ENCODE results near the gene NTPCR.
A peak's percentile ranks its signal among the peaks of the same experiment; 100 is the strongest.
"Not testable (repeated sequence)": the region's sequence is repeated elsewhere in the genome, so short reads cannot be mapped to it uniquely, and the experiment has no call there.

Gene NTPCR, protein sequence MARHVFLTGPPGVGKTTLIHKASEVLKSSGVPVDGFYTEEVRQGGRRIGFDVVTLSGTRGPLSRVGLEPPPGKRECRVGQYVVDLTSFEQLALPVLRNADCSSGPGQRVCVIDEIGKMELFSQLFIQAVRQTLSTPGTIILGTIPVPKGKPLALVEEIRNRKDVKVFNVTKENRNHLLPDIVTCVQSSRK

DNA sequence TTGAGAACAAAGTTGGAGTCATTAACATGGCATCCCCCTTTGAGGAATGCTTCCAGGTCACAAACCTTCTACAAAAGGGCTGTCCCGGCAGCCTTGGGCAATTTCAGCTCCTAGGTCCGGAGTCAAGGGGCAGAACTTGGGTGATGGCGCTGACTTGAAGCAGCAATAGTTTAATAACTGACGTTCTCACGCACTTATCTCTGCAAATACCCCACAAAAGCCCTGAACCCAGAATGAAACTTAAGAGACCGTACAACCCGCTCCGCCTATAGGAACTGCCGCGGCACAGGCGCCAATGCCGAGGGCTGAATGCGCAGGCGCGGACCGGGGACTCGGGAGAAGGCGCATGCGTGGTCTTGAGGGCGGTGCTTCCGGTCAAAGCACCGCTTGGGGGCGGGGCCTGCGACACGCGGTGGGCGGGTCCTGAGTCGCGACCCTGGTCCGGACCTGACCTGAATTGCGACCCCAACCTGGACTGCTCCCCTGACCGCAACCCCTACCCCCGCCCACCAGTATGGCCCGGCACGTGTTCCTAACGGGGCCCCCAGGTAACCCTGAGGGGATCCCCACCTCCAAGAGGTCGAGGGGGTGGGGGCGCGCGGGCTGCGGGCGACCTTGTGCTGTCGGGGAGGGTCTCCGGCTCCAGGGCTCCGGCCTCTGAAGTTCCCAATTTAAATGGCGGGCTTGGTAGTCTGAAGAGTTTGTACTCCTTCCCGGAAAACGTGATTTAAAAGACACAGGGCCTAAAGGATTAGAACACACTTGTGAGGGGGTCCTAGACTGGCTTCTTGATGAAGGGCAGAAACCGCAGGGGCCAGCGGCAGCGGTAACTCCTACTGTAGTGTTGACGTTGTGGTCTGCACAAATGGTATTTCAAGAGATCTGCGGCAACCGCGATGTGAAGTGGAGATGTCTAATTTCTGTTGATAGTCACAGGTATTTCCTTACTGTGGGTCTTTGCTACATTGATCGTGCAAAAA is at the start of gene NTPCR:
Gene NTPCR, plus strand, starts transcription at position 415 of the 980 bp plus-strand sequence. Its CDS starts 100 bp downstream, at position 515.
- DNase-seq = peak; percentile 98

DNA sequence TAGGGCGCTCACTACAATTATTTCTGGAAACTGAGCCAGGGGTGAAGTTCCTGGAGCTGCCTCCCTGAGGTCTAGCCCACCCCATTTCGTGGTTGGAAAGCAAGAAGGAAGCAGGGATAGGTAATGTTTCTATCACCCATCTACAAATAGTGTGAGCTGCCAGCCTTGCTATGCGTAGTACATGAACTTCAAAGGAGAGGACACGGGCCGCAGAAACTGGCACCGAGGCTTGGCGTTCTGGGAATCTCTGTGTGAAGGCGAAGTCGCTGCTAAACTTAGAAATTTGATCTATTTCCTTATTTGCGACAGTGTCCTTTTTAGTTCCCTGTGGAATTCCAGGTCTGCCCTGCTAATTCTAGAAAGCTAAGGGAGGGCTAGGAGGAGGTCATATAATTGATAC is 49.6 kb upstream of the NTPCR start:
- DNase-seq = no peak

DNA sequence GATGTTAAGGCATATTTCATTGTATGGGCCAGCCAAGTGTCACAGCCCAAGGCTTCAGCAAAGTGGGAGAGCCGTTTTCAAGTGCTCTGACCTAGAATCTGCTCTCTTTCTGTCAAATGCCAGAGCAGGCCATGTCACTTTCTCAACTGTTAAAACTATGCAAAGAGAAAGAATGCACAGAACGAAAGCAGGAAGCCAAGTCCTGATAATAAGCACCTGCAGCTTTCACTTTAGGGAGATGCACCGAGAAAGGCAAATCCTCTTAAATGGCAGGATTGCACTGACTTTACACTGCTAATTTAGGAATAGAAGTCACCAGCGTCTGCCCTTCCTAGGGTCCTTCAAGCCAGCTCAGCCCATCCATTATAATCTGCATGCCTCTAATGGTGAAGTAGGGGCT is 49.2 kb upstream of the NTPCR start:
- peak; percentile 52 for DNase-seq

GRCh38 chr1:232902774-232903350 is 47.5 kb upstream of the NTPCR start:
- DNase-seq = no peak

- no peak for DNase-seq
Measured at GRCh38 chr1:232904131-232904530, 46.3 kb upstream of the NTPCR start.

DNA sequence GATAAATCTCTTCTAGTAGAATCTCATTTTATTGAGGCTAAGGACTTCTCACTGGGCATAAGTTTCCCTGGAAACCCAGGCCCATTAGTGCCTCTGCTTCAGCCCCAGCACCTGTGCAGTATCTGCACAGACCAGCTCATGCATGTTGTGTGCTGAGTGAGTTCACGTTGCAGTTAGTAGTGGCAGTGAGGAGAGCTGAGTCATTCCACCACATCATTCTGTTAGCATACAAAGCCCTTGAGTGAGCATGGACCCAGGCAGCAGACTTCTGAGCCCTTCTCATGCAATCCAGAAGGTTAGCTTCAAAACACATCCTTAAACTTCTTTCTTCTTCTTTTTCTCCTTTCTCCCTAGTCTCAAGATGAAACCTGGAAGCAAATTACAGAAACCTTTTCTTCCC is 45.8 kb upstream of the NTPCR start:
- no peak for DNase-seq

DNA sequence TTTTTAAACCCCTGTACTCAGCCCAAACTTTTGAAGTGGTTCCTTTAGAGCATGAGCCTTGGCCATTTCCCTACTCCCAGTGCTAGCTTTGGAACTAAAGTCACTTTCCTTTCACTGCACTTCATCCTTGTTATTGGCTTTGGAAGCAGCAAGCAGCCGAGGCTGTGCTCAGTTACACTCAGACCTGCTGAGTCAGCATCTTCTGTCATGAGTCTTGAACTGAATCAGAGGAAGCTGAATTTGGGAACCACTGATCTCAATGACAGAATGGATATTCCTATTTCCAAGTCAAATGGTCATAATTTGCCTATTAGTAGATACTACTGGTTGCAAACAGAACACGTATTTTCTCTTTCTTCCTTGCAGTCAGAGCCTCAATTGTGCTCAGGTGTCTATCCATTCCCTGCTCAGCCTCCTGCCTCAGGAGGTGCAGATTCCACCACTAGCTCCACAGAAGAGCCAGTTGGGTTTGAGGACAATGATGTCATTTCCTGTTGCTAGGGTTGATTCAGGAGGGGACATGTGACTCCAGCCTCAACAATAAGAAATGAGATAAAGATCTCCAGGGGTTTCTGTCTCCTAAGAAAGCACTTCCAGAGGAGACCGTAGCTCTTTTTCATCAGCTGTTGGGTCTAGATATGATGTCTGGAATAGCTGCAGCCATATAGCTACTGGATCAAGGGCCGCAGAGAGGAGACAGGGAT is 44.9 kb upstream of the NTPCR start:
- DNase-seq = no peak

DNA sequence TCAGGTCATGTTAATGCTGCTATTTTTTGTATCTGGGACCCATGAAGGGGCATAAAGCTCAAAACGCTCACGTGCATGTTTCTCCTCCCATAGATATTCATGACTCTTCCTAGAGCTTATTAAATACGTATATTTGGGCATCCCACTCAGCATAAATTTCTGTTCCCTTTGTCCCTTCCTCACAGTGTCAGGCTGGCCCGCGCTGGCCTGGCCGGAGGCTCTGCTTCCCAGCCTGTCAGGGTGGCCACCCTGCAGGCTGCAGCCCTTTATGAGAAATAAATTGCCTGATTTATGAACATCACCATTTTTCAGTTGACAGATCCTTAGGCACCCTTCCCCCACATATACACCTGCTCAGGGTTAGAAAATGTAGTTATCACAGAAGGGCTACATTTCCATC is 44.0 kb upstream of the NTPCR start:
- no peak for DNase-seq

DNA sequence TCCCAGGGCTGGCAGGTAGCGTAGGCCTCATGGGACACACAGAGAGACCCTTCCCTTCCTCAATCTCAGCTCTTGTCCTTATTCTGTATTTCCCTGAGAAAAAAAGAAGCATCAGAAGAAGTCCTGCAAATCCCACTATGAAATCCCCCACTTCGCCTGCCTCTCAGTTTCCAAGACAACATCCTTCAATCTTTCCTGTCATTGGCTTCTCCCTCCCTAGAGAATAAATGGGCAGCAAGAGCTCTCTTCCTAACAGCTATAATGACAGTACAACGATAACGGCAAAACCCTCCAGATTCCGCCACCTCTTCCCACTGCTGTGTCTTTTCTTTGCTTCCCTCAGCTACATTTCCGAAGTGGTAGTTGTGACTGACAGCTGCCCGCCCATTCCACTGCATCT is 41.6 kb upstream of the NTPCR start:
- no peak for DNase-seq

GRCh38 chr1:232909752-232910151 is 40.7 kb upstream of the NTPCR start:
- no peak for DNase-seq

DNA sequence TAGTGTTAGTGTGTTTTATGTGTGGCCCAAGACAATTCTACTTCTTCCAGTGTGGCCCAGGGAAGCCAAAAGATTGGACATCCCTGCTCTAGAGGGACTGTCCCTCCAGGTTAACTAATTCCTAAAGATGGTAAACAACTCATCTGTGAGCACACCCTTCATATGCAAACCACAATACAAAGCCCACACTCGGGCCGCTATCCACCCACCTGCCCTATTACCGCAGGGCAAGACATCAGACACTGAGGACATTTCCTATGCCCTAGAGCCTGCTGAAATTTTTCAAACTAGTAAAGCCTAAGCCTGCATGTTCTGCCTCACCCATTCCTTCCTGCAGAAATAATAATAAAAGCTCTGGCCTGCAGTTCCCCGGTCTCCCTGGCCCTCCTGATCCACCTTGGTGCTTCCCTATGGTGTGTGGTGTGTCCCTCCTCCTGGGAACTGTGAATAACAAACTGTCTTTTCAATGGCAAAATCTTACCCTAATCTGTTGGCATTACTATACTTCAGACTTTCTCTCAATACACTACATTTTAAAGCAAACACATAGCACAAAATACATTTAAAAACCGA is 39.3 kb upstream of the NTPCR start:
- DNase-seq = no peak

DNA sequence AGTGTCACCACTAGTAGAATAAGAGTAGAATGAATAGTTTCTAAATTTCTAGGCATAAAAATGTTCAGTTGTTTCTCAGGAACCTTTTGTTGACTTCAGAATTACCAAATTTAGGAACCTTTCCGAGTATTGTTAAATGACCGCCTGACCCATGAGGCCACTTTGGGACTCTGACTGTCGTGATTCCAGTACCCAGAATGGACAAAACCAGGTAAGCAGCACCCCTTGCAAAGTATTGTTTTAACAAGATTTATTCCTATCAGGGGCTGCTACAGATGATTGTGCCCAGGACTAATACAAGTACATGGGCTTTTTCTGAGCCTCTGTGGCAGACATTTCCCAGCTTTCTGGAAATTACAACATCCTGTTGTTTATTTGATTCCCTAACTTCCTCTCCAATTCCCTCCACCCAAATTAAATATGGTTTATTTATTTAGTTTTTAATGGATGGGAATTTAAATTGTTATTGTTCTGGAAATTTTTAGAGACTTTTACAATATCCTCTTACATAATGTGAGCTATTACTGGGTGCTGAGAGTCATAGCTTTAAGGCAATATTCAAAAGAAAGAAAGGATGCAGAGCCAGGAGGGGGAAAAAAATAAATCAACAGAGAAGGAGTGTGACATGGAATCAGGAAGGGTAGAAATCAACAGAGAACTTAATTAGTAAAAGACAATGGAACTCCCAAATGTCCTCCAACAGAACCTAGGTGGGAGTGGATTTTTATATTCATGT is 37.4 kb upstream of the NTPCR start:
- DNase-seq = no peak

DNA sequence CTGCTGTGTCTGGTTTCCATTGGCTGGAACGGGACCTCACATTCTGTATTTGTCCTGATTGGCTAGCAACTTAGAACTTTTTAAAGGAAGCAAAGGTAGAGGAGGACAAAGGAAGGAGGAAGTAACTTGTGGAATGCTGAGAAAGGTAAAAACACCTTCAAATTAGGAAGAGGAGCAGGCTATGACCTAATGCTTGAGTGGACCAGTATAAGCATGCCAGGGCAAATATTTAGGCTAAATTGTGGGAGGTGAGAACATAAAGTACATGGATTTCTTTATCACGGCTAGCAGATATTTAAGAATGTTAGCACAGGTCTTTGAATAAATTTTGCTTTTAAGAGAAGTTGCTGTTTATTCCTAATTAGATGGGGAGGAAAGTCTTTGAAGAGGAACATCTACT is 36.1 kb upstream of the NTPCR start:
- DNase-seq = not testable (repeated sequence)

GRCh38 chr1:232915212-232915611 is 35.2 kb upstream of the NTPCR start:
- DNase-seq = no peak

DNA sequence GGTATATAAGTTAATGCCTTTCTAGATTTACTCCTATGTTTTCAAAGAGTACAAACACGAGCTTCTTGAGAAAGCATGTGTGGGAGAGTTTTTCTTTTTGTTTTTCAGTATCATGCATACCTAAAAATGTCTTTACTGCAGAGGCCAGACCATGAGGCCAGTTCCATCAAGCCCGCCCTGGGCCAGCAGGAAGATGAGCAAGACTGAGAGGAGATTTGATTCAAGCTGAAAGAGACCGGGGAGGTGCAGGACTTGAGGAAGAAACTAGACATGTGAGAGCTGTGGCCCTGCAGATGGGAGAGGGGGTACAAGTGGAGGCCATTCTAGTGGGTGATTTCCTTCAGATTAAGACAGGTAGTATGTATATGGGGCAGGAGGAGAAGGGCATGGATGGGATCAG is 33.4 kb upstream of the NTPCR start:
- DNase-seq = no peak

- no peak for DNase-seq
Measured at GRCh38 chr1:232921381-232921780, 29.0 kb upstream of the NTPCR start.

GRCh38 chr1:232922485-232922884 is 27.9 kb upstream of the NTPCR start:
- no peak for DNase-seq

- no peak for DNase-seq
Measured at GRCh38 chr1:232923739-232924386, 26.5 kb upstream of the NTPCR start.

DNA sequence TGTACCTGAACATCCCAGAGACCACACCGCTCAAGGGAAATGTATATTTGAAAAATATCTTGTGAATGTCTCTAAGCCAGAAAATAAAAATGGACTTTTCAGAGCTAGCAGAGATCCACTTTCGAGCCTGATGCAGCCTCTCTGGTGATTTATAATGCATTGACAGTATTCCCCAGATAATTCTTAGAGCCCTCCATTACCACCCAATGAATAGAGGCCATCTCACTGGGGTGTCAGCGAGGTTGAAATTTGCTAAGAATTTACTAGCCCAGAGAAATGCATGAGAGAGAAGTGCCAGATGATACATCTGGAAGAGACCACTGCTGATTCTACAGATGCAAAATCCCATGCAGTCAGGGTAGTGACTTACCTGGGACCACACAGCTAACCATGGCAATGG is 25.5 kb upstream of the NTPCR start:
- DNase-seq = no peak

DNA sequence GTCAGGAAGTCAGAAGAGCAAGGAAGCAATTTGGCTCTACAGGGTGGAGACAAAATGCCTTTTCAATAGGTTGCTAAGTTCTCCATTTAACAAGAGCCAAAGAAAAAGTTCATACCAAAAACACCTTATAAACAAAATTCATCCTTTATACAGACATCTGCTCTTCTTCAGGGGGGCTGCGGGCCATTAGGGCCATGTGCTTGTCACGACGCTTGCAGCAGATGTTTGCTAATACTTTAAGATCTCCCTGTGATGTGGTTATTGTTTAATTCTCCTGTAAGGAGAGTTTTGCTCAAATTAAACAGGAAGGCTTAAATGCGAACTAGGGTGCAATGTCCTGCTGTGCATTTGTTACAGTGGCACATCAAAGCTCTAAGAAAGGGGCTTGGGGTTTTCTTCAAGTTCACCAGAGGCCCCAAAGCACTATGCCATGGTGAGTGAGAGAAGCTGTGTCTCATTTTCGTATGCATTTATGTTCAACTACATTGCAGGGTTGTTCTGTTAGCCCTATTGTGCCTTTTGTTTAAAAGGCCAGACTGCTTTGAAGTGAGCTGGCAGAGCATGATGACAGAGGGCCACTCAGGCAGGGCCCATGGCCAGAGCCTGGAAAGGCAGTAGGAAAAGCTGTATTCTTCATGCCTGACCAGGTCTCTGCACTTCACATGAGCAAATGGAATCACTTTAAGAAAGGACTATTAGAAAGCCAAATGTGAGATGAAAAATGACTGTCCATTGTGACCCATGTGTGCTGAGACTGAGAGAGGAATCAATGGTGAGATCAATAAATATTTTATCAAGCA is 24.8 kb upstream of the NTPCR start:
- peak; percentile 63 for DNase-seq

DNA sequence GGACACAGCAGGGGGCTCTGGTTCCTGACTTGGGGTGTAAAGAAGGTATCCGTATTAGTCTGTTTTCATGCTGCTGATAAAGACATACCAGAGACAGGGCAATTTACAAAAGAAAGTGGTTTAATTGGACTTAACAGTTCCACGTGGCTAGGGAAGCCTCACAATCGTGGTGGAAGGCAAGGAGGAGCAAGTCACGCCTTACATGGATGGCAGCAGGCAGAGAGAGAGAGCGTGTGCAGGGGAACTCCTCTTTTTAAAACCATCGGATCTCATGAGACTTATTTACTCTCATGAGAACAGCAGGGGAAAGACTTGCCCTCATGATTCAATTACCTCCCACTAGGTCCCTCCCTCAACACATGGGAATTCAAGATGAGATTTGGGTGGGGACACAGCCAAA is 23.2 kb upstream of the NTPCR start:
- not testable (repeated sequence) for DNase-seq

Data from NCI-H82 (cell line).